Astrocyte (in vitro differentiated cells and primary cell): ENCODE results near the gene NTN4. TPM values are rescaled to one million over a fixed set of nuclear protein-coding genes. Genes with fewer than 3 reads are reported as not detected.
A peak's percentile ranks its signal among the peaks of the same experiment; 100 is the strongest.

Source experiments
- DNase-seq: peaks from one replicate; pipeline ENCODE4 v3.0.0-alpha.2; 2010; ENCODE audit warnings: low read depth
- FAIRE-seq: peaks from 2 replicates; lab custom pipeline; 2011; peaks lifted over from hg19 to GRCh38; lab: Jason Lieb, UNC
- H2AFZ ChIP-seq: 2 replicates; pipeline ENCODE4 v1.6.0; 2012; ENCODE audit warnings: low read depth, low read length, inconsistent platforms
- H3K27ac ChIP-seq: 2 replicates; pipeline ENCODE4 v1.5.1; 2011; ENCODE audit warnings: low read depth, low read length, inconsistent platforms
- H3K27me3 ChIP-seq: 2 replicates; pipeline ENCODE4 v1.6.0; 2011; ENCODE audit warnings: low read length, inconsistent platforms; ENCODE audit not compliant: insufficient read depth
- H3K36me3 ChIP-seq: 2 replicates; pipeline ENCODE4 v1.5.1; 2011; ENCODE audit warnings: low read length, inconsistent platforms; ENCODE audit not compliant: insufficient read depth
- H3K4me1 ChIP-seq: 2 replicates; pipeline ENCODE4 v1.5.1; 2011; ENCODE audit warnings: low read length, inconsistent platforms; ENCODE audit not compliant: insufficient read depth
- H3K4me2 ChIP-seq: 2 replicates; pipeline ENCODE4 v1.6.0; 2012; ENCODE audit warnings: low read length, inconsistent platforms
- H3K4me3 ChIP-seq: 2 replicates; pipeline ENCODE4 v1.5.1; 2011; ENCODE audit warnings: low read depth, mild to moderate bottlenecking, low read length, inconsistent platforms; ENCODE audit not compliant: insufficient read depth
- H3K79me2 ChIP-seq: 2 replicates; pipeline ENCODE4 v1.6.0; 2012; ENCODE audit warnings: mild to moderate bottlenecking, low read length, inconsistent platforms; ENCODE audit not compliant: insufficient read depth
- H3K9ac ChIP-seq: 2 replicates; pipeline ENCODE4 v1.6.0; 2012; ENCODE audit warnings: mild to moderate bottlenecking, low read length, inconsistent platforms
- H3K9me3 ChIP-seq: 2 replicates; pipeline ENCODE4 v1.5.1; 2012; ENCODE audit warnings: low read depth, mild to moderate bottlenecking, low read length, inconsistent platforms; ENCODE audit not compliant: insufficient read depth
- H4K20me1 ChIP-seq: 2 replicates; pipeline ENCODE4 v1.6.0; 2012; ENCODE audit warnings: low read length, inconsistent platforms; ENCODE audit not compliant: insufficient read depth
- H3K27ac Mint-ChIP-seq: one replicate; pipeline ENCODE4 v1.8.0; 2021; ENCODE audit warnings: mild to moderate bottlenecking, mixed read lengths; ENCODE audit not compliant: unreplicated experiment
- H3K27me3 Mint-ChIP-seq: one replicate; pipeline ENCODE4 v1.8.0; 2021; ENCODE audit warnings: low read depth, mixed read lengths; ENCODE audit not compliant: unreplicated experiment
- H3K36me3 Mint-ChIP-seq: one replicate; pipeline ENCODE4 v1.8.0; 2021; ENCODE audit warnings: low read depth, mixed read lengths; ENCODE audit not compliant: unreplicated experiment
- H3K4me1 Mint-ChIP-seq: one replicate; pipeline ENCODE4 v1.8.0; 2021; ENCODE audit warnings: low read depth, mixed read lengths; ENCODE audit not compliant: unreplicated experiment
- H3K4me3 Mint-ChIP-seq: one replicate; pipeline ENCODE4 v1.8.0; 2021; ENCODE audit warnings: mild to moderate bottlenecking, moderate library complexity, mixed read lengths; ENCODE audit not compliant: unreplicated experiment
- H3K9me3 Mint-ChIP-seq: one replicate; pipeline ENCODE4 v1.8.0; 2021; ENCODE audit warnings: mild to moderate bottlenecking, mixed read lengths; ENCODE audit not compliant: unreplicated experiment
- EZH2 ChIP-seq: IDR thresholded peaks from 2 replicates; pipeline ENCODE4 v1.6.1; 2012; ENCODE audit warnings: mild to moderate bottlenecking, low read length, inconsistent platforms; ENCODE audit not compliant: insufficient read depth
- total RNA-seq: library from RNA; stranded (reverse); gene quantifications from 2 replicates; pipeline ENCODE4 v1.2.1, GENCODE V29; 2021
- TF ChIP-seq, protein P1 (sequence below): IDR thresholded peaks from 2 replicates; pipeline ENCODE4 v1.5.1; 2011; ENCODE audit warnings: low read depth, mild to moderate bottlenecking, inconsistent platforms, low read length, moderate library complexity; ENCODE audit not compliant: insufficient read depth

The NTN4 gene
- total RNA-seq, 1 donor from 2014 or later = 28.9 TPM

DNA sequence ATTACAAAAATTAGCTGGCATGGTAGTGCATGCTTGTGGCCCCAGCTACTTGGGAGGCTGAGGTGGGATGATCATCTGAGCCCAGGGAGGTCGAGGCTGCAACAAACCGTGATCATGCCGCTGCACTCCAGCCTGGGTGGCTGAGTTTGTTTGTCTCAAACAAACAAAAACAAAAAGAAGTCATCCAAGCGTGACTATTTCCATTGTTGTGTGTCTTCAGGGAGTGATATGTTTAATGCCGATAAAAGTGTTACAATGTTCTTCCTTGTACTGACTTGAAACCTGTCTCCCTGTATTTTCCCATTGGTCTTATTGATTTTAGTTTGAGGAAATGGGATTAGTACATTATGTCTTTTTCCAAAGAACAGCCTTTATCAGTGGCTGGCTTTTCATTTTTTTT is 163.7 kb downstream of the NTN4 start:
- peaks cover 2% of the 10 kb centered on the region for H3K9me3 Mint-ChIP-seq
- TF ChIP-seq EZH2 = no peak
- TF ChIP-seq, protein P1, sequence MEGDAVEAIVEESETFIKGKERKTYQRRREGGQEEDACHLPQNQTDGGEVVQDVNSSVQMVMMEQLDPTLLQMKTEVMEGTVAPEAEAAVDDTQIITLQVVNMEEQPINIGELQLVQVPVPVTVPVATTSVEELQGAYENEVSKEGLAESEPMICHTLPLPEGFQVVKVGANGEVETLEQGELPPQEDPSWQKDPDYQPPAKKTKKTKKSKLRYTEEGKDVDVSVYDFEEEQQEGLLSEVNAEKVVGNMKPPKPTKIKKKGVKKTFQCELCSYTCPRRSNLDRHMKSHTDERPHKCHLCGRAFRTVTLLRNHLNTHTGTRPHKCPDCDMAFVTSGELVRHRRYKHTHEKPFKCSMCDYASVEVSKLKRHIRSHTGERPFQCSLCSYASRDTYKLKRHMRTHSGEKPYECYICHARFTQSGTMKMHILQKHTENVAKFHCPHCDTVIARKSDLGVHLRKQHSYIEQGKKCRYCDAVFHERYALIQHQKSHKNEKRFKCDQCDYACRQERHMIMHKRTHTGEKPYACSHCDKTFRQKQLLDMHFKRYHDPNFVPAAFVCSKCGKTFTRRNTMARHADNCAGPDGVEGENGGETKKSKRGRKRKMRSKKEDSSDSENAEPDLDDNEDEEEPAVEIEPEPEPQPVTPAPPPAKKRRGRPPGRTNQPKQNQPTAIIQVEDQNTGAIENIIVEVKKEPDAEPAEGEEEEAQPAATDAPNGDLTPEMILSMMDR = no peak
- no peak for FAIRE-seq
- H3K36me3 Mint-ChIP-seq = no peaks in the 10 kb centered on the region
- no peaks in the 10 kb centered on the region for H3K9me3 ChIP-seq
- no peak overlapping the region for H3K27ac ChIP-seq
- H3K36me3 ChIP-seq = no peaks in the 10 kb centered on the region
- H2AFZ ChIP-seq = no peak overlapping the region
- H3K79me2 ChIP-seq = no peaks in the 10 kb centered on the region
- no peak overlapping the region for H3K9ac ChIP-seq
- no peak overlapping the region for H3K27ac Mint-ChIP-seq
- no peaks in the 10 kb centered on the region for H3K27me3 ChIP-seq
- no peaks in the 10 kb centered on the region for H3K4me1 Mint-ChIP-seq
- no peak for DNase-seq
- H4K20me1 ChIP-seq = no peaks in the 10 kb centered on the region
- no peak overlapping the region for H3K4me2 ChIP-seq
- peaks cover 2% of the 10 kb centered on the region for H3K27me3 Mint-ChIP-seq
- no peak overlapping the region for H3K4me3 ChIP-seq
- peaks cover 11% of the 10 kb centered on the region for H3K4me1 ChIP-seq
- no peak overlapping the region for H3K4me3 Mint-ChIP-seq

DNA sequence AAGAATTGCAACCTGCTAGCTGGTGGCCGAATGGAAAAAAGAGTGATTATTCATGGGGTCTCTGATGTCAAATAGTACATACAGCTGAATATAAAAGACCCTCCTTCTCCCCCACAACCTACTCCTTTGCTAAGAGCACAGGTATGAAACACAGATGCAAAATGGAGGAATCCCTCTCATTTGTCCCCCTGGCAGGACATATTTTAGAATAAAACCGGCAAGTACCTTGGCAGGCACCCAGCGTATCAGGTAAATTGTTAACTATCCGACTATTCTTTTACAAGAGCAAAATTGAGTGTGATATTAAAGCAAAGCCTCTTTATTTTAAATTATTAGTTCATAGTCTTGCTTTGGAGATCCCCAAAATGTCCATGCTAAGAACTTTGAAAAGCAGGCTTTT is 165.6 kb downstream of the NTN4 start:
- Mint-ChIP-seq H3K4me3 (no peak overlapping the region), H3K36me3 (no peaks in the 10 kb centered on the region), H3K27ac (no peak overlapping the region), H3K4me1 (no peaks in the 10 kb centered on the region), H3K9me3 (no peaks in the 10 kb centered on the region), H3K27me3 (peaks cover 2% of the 10 kb centered on the region)
- H3K36me3 ChIP-seq = no peaks in the 10 kb centered on the region
- TF ChIP-seq, protein P1 = no peak
- TF ChIP-seq EZH2 = no peak
- DNase-seq (no peak), FAIRE-seq (no peak)
- H3K9ac ChIP-seq = no peak overlapping the region
- H2AFZ ChIP-seq = no peak overlapping the region
- H4K20me1 ChIP-seq = no peaks in the 10 kb centered on the region
- H3K27ac ChIP-seq = peak overlapping the region; percentile 30
- peaks cover 11% of the 10 kb centered on the region for H3K4me1 ChIP-seq
- no peaks in the 10 kb centered on the region for H3K9me3 ChIP-seq
- H3K4me3 ChIP-seq = no peak overlapping the region
- no peak overlapping the region for H3K4me2 ChIP-seq
- no peaks in the 10 kb centered on the region for H3K27me3 ChIP-seq
- no peaks in the 10 kb centered on the region for H3K79me2 ChIP-seq

DNA sequence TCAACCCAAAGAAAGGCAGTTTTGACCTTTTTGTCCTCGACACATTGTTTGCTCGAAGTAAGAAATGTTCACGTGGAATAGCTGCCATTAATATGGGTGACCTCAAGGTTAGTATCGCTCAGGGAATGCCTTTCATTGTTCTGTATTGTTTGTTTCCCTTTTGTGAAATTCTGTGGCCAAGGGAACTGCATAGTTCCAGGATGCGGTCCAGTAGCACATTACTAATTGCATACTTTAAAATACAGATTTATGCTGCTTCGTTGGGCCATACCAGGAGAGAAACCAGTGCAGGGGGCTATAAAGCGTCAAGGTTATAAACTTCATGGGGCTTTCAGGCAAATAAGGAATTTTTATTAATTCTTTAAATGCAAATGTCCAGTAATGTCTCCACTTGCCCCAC is 166.0 kb downstream of the NTN4 start:
- Histone ChIP-seq H3K27ac (peak overlapping the region; percentile 61), H3K79me2 (no peaks in the 10 kb centered on the region), H3K4me1 (peaks cover 11% of the 10 kb centered on the region), H3K9me3 (no peaks in the 10 kb centered on the region), H3K27me3 (no peaks in the 10 kb centered on the region), H3K36me3 (no peaks in the 10 kb centered on the region), H4K20me1 (no peaks in the 10 kb centered on the region), H3K4me2 (peak overlapping the region; percentile 20), H3K9ac (peak overlapping the region; percentile 59), H2AFZ (no peak overlapping the region), H3K4me3 (no peak overlapping the region)
- H3K9me3 Mint-ChIP-seq = no peaks in the 10 kb centered on the region
- peak; percentile 89 for DNase-seq
- TF ChIP-seq, protein P1 = no peak
- no peaks in the 10 kb centered on the region for H3K36me3 Mint-ChIP-seq
- H3K4me1 Mint-ChIP-seq = no peaks in the 10 kb centered on the region
- H3K27ac Mint-ChIP-seq = no peak overlapping the region
- no peak for FAIRE-seq
- H3K27me3 Mint-ChIP-seq = peaks cover 2% of the 10 kb centered on the region
- H3K4me3 Mint-ChIP-seq = no peak overlapping the region
